Esophagus muscularis mucosa (tissue), 4 donors: ENCODE results near the gene CEP112.

Source experiments
- EP300 ChIP-seq: sonication (generic); formaldehyde crosslinking; IDR thresholded peaks from one replicate; pipeline ENCODE4 v1.6.1; 2017; ENCODE audit warnings: antibody characterized with exemption
- POLR2A ChIP-seq: fragments of 450-650 bp; IDR thresholded peaks from one replicate; pipeline ENCODE4 v1.6.1; 2017; ENCODE audit warnings: antibody characterized with exemption, moderate library complexity, mild to moderate bottlenecking, low read depth
- TF ChIP-seq, protein P1 (sequence below), 3 experiments: fragments of 200-600 bp in 2 of 3; fragments of 450-650 bp in 1 of 3; sonication (generic) in 2 of 3; IDR thresholded peaks; one replicate each; pipeline ENCODE4 v1.5.1; 2017 to 2019; ENCODE audit warnings: antibody characterized with exemption in 3 of 3, mild to moderate bottlenecking in 2 of 3, moderate library complexity in 1 of 3

DNA sequence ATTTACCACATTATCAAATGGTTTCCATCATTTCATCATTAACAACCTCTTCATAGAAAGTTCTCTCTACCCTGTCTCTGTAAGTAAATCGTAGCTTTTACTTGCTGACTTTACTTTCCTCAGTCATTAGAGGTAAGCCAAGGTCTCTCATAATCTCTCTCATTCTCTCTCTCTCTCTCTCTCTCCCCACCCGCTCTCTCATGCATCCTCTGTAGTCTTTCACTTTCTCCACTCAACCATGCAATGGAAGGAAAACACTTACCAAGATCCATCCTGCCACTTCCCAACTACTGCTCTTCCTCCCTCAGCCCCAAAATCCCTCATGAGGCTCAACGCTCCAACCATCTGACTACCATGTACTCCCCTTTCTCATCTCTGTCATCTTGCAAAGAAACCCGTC is 6.1 kb downstream of the CEP112 start:
- TF ChIP-seq, protein P1, sequence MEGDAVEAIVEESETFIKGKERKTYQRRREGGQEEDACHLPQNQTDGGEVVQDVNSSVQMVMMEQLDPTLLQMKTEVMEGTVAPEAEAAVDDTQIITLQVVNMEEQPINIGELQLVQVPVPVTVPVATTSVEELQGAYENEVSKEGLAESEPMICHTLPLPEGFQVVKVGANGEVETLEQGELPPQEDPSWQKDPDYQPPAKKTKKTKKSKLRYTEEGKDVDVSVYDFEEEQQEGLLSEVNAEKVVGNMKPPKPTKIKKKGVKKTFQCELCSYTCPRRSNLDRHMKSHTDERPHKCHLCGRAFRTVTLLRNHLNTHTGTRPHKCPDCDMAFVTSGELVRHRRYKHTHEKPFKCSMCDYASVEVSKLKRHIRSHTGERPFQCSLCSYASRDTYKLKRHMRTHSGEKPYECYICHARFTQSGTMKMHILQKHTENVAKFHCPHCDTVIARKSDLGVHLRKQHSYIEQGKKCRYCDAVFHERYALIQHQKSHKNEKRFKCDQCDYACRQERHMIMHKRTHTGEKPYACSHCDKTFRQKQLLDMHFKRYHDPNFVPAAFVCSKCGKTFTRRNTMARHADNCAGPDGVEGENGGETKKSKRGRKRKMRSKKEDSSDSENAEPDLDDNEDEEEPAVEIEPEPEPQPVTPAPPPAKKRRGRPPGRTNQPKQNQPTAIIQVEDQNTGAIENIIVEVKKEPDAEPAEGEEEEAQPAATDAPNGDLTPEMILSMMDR (IDR thresholded peaks at IDR 0.05): no peak
- TF ChIP-seq POLR2A (no peak), EP300 (no peak)
